ENCODE results near the gene ING3.

- TF ChIP-seq CTCF (IDR thresholded peaks at IDR 0.05) (no peak), REST (IDR thresholded peaks at IDR 0.05; ENCODE audit: insufficient read depth in 1 of 2, low read depth in 2 of 2, low read length in 1 of 2) (no peak), SIN3A (IDR thresholded peaks at IDR 0.05; ENCODE audit: borderline replicate concordance, insufficient read depth, low read depth, low read length) (no peak)
These were observed 45.9 kb downstream of the ING3 start for GRCh38 chr7:120996333-120996987.

All from Panc1 (cell line).